Neural cell (in vitro differentiated cells): ENCODE measurements around the gene TNS3.

ENCODE experiments used
- EP300 ChIP-seq: fragments of 450-650 bp; conservative IDR thresholded peaks from 2 replicates; pipeline ENCODE4 v1.6.1; 2014; ENCODE audit warnings: antibody characterized with exemption, mild to moderate bottlenecking, moderate library complexity; ENCODE audit not compliant: poor library complexity, severe bottlenecking
- POLR2AphosphoS5 ChIP-seq: IDR thresholded peaks from 2 replicates; pipeline ENCODE4 v1.6.1; 2012
- RAD21 ChIP-seq: fragments of 450-650 bp; conservative IDR thresholded peaks from 2 replicates; pipeline ENCODE4 v1.6.1; 2014; ENCODE audit warnings: antibody characterized with exemption, mild to moderate bottlenecking, moderate library complexity
- TF ChIP-seq, protein P1 (sequence below): fragments of 450-650 bp; IDR thresholded peaks from 2 replicates; pipeline ENCODE4 v1.5.1; 2014; ENCODE audit warnings: antibody characterized with exemption, mild to moderate bottlenecking, moderate library complexity; ENCODE audit not compliant: poor library complexity, severe bottlenecking

DNA sequence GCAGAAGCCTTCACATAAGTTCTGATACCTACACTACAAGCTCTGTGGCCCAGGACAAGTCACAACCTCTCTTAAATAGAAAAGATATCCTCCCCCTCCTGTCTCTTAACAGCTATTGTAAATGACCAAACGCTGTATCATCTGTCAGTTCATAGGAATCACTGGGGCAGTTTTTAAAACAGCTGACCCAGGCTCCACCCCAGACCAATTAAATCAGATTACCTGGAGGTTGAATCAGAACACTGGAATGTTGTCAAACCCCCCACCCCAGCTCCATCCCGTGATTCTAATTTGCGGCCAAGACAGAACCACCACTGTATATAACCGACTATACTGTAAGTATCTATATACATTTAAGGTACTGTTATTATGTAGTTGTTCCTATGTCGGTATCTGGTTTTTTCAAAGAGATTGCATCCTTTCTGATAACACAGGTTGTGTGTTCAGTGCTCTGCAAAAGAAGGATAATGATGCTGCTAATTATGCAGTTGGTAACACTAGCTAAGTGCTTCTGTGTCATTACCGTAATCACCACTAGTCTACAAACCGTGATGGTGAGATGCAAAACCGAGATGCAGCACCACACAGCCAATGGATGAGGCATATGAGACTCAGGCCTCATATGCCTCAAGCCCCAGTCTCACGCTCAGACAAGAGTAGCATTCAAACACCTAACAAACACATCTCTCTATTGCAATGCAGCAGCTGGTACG is 47.4 kb downstream of the TNS3 start:
- TF ChIP-seq RAD21: no peak
- TF ChIP-seq, protein P1, sequence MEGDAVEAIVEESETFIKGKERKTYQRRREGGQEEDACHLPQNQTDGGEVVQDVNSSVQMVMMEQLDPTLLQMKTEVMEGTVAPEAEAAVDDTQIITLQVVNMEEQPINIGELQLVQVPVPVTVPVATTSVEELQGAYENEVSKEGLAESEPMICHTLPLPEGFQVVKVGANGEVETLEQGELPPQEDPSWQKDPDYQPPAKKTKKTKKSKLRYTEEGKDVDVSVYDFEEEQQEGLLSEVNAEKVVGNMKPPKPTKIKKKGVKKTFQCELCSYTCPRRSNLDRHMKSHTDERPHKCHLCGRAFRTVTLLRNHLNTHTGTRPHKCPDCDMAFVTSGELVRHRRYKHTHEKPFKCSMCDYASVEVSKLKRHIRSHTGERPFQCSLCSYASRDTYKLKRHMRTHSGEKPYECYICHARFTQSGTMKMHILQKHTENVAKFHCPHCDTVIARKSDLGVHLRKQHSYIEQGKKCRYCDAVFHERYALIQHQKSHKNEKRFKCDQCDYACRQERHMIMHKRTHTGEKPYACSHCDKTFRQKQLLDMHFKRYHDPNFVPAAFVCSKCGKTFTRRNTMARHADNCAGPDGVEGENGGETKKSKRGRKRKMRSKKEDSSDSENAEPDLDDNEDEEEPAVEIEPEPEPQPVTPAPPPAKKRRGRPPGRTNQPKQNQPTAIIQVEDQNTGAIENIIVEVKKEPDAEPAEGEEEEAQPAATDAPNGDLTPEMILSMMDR: peak; percentile 30
- TF ChIP-seq POLR2AphosphoS5: no peak
- TF ChIP-seq EP300: no peak
